H1 (cell line): ENCODE measurements around the gene TRABD2B. TPM values are rescaled to one million over a fixed set of nuclear protein-coding genes. Genes with fewer than 3 reads are reported as not detected.

Source experiments
- CEBPB ChIP-seq: IDR thresholded peaks from 2 replicates; pipeline ENCODE4 v1.6.1; 2012; ENCODE audit warnings: low read depth, low read length
- CREB1 ChIP-seq: IDR thresholded peaks from 2 replicates; pipeline ENCODE4 v1.6.1; 2012; ENCODE audit warnings: inconsistent platforms
- JUN ChIP-seq: IDR thresholded peaks from 2 replicates; pipeline ENCODE4 v1.6.1; 2011; ENCODE audit warnings: low read depth, mild to moderate bottlenecking, improper control_type of control experiment, low read length
- SIX5 ChIP-seq: IDR thresholded peaks from 2 replicates; pipeline ENCODE4 v1.6.1; 2011; ENCODE audit warnings: mild to moderate bottlenecking, low read depth, low read length
- polyA plus RNA-seq, 7 experiments: library from polyadenylated mRNA; depleted of rRNA in 3 of 7; stranded (reverse) in 5 of 7; unstranded in 2 of 7; fragments of >200 nt in 5 of 7; fragments of 200-250 nt in 2 of 7; gene quantifications; 1 replicate in 5 of 7; 2 replicates in 1 of 7; 4 replicates in 1 of 7; pipeline versions ENCODE4 v1.2.1 to v1.2.3, GENCODE V29; 2011 to 2013; ENCODE audit warnings: missing spikeins in 2 of 7, mixed read lengths in 2 of 7
- total RNA-seq: library from RNA; stranded (reverse); fragmentation: NEBNext Ultra II Directional; extraction: Animal tissue kit (Norgen Biotek cat#: 25700); gene quantifications from 2 replicates; pipeline ENCODE4 v1.2.1, GENCODE V29; 2021
- TF ChIP-seq, protein P1 (sequence below), 3 experiments: IDR thresholded peaks; 1 replicate in 2 of 3; 2 replicates in 1 of 3; pipeline versions ENCODE4 v1.5.1 to v1.6.1; 2011; ENCODE audit warnings: low read length in 3 of 3, mild to moderate bottlenecking in 3 of 3, inconsistent platforms in 2 of 3, low read depth in 1 of 3, moderate library complexity in 1 of 3; ENCODE audit not compliant: insufficient read depth in 1 of 3; ENCODE audit errors: control extremely low read depth in 1 of 3
- TF ChIP-seq, protein P2 (sequence below): fragments of 300-600 bp; sonication (generic); IDR thresholded peaks from 2 replicates; pipeline ENCODE4 v1.7.1; 2012; ENCODE audit warnings: low read length, moderate library complexity, mild to moderate bottlenecking, inconsistent platforms; ENCODE audit not compliant: insufficient replicate concordance

Gene TRABD2B
- total and polyA plus RNA-seq, 2 of the 8 experiments (the other 6 are each of a cell fraction or from before 2014, with no cell fraction given) = 0.95 to 3.4 TPM

DNA sequence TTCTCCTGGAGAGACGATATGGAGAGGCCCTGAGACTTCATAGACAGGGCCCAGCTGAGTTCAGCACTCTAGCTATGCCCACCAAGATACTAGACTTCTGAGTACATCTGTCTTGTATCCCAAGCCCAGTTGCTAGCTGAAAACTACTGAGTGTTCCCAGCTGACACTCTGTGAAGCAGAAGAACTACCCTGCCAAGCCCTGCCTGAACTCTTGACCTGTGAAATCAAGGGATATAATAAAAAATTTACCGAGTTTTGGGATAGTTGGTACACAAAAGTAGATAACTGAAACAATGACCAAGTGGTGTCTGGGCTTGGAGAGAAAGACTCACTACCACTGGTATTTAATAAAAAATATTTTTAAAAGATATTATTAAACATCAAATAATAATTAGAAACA, 267.5 kb downstream of the TRABD2B start (continued):
- TF ChIP-seq, protein P1, sequence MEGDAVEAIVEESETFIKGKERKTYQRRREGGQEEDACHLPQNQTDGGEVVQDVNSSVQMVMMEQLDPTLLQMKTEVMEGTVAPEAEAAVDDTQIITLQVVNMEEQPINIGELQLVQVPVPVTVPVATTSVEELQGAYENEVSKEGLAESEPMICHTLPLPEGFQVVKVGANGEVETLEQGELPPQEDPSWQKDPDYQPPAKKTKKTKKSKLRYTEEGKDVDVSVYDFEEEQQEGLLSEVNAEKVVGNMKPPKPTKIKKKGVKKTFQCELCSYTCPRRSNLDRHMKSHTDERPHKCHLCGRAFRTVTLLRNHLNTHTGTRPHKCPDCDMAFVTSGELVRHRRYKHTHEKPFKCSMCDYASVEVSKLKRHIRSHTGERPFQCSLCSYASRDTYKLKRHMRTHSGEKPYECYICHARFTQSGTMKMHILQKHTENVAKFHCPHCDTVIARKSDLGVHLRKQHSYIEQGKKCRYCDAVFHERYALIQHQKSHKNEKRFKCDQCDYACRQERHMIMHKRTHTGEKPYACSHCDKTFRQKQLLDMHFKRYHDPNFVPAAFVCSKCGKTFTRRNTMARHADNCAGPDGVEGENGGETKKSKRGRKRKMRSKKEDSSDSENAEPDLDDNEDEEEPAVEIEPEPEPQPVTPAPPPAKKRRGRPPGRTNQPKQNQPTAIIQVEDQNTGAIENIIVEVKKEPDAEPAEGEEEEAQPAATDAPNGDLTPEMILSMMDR (IDR thresholded peaks at IDR 0.05; ENCODE audit: control extremely low read depth in 1 of 3, insufficient read depth in 1 of 3, low read depth in 1 of 3, low read length in 3 of 3) = no peak
- TF ChIP-seq SIX5 (no peak), CEBPB (no peak), JUN (no peak), CREB1 (no peak)
- TF ChIP-seq, protein P2, sequence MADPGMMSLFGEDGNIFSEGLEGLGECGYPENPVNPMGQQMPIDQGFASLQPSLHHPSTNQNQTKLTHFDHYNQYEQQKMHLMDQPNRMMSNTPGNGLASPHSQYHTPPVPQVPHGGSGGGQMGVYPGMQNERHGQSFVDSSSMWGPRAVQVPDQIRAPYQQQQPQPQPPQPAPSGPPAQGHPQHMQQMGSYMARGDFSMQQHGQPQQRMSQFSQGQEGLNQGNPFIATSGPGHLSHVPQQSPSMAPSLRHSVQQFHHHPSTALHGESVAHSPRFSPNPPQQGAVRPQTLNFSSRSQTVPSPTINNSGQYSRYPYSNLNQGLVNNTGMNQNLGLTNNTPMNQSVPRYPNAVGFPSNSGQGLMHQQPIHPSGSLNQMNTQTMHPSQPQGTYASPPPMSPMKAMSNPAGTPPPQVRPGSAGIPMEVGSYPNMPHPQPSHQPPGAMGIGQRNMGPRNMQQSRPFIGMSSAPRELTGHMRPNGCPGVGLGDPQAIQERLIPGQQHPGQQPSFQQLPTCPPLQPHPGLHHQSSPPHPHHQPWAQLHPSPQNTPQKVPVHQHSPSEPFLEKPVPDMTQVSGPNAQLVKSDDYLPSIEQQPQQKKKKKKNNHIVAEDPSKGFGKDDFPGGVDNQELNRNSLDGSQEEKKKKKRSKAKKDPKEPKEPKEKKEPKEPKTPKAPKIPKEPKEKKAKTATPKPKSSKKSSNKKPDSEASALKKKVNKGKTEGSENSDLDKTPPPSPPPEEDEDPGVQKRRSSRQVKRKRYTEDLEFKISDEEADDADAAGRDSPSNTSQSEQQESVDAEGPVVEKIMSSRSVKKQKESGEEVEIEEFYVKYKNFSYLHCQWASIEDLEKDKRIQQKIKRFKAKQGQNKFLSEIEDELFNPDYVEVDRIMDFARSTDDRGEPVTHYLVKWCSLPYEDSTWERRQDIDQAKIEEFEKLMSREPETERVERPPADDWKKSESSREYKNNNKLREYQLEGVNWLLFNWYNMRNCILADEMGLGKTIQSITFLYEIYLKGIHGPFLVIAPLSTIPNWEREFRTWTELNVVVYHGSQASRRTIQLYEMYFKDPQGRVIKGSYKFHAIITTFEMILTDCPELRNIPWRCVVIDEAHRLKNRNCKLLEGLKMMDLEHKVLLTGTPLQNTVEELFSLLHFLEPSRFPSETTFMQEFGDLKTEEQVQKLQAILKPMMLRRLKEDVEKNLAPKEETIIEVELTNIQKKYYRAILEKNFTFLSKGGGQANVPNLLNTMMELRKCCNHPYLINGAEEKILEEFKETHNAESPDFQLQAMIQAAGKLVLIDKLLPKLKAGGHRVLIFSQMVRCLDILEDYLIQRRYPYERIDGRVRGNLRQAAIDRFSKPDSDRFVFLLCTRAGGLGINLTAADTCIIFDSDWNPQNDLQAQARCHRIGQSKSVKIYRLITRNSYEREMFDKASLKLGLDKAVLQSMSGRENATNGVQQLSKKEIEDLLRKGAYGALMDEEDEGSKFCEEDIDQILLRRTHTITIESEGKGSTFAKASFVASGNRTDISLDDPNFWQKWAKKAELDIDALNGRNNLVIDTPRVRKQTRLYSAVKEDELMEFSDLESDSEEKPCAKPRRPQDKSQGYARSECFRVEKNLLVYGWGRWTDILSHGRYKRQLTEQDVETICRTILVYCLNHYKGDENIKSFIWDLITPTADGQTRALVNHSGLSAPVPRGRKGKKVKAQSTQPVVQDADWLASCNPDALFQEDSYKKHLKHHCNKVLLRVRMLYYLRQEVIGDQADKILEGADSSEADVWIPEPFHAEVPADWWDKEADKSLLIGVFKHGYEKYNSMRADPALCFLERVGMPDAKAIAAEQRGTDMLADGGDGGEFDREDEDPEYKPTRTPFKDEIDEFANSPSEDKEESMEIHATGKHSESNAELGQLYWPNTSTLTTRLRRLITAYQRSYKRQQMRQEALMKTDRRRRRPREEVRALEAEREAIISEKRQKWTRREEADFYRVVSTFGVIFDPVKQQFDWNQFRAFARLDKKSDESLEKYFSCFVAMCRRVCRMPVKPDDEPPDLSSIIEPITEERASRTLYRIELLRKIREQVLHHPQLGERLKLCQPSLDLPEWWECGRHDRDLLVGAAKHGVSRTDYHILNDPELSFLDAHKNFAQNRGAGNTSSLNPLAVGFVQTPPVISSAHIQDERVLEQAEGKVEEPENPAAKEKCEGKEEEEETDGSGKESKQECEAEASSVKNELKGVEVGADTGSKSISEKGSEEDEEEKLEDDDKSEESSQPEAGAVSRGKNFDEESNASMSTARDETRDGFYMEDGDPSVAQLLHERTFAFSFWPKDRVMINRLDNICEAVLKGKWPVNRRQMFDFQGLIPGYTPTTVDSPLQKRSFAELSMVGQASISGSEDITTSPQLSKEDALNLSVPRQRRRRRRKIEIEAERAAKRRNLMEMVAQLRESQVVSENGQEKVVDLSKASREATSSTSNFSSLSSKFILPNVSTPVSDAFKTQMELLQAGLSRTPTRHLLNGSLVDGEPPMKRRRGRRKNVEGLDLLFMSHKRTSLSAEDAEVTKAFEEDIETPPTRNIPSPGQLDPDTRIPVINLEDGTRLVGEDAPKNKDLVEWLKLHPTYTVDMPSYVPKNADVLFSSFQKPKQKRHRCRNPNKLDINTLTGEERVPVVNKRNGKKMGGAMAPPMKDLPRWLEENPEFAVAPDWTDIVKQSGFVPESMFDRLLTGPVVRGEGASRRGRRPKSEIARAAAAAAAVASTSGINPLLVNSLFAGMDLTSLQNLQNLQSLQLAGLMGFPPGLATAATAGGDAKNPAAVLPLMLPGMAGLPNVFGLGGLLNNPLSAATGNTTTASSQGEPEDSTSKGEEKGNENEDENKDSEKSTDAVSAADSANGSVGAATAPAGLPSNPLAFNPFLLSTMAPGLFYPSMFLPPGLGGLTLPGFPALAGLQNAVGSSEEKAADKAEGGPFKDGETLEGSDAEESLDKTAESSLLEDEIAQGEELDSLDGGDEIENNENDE = no peak
